Measurements from ENCODE around the gene S100PBP.

DNA sequence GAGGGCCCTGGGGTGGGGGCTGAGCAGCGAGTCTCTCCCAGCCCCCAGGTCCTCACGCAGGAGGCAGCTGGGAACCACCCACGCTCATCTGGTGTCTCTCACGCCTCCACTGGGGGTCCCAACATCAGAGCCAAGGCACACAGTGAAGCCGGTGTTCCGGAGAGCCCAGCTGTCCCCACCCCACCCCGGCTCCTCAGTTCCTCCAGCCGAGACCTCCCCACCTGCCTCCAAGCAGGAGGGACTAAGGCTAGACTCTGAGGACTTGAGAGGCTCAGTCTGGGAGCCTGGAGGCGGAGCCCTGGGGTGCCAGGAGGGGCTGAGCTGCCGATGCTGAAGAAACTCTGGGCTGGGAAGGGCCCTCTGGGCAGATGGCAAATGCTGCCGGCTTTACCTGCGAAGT is 67.3 kb downstream of the S100PBP start:
- no peak for TF ChIP-seq POLR2A (IDR thresholded peaks at IDR 0.05)
- no peak for TF ChIP-seq POLR2AphosphoS5 (IDR thresholded peaks at IDR 0.05)
